NCI-H226 (cell line): ENCODE results near the gene PAF1.

Experiments
- DNase-seq: peaks from one replicate; pipeline ENCODE4 v3.0.0-alpha.2; 2015

Gene PAF1

DNA sequence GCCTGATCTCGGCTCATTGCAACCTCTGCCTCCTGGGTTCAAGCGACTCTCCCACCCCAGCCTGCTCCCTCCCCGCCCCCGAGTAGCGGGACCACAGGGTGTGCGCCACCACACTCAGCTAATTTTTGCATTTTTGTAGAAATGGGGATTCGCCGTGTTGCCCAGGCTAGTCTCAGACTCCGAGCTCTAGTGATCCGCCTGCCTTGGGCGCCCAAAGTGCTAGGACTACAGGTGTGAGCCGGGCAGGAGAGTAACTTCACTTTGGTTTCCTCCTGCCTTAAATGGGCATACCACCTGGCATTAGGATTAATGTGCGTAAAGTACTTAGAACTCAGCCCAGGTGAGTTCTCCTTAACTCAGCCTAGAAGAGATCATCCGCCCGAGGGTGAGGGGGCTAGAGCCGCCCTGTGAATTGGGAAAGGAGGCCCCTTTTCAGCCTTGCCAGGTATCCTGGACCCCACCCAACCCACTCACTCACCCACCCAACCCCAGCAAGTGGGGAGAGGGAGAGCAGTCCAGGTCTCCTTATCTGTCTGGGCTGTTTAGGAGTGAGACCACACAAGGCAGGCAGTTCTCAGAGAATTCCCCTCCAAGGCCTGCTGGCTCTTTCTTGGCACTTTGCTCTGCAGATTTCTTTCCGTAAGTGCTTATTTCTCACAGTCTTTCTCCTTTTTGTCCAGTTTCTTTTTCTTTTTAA lies 14.5 kb upstream of the PAF1 start:
- DNase-seq: no peak

DNA sequence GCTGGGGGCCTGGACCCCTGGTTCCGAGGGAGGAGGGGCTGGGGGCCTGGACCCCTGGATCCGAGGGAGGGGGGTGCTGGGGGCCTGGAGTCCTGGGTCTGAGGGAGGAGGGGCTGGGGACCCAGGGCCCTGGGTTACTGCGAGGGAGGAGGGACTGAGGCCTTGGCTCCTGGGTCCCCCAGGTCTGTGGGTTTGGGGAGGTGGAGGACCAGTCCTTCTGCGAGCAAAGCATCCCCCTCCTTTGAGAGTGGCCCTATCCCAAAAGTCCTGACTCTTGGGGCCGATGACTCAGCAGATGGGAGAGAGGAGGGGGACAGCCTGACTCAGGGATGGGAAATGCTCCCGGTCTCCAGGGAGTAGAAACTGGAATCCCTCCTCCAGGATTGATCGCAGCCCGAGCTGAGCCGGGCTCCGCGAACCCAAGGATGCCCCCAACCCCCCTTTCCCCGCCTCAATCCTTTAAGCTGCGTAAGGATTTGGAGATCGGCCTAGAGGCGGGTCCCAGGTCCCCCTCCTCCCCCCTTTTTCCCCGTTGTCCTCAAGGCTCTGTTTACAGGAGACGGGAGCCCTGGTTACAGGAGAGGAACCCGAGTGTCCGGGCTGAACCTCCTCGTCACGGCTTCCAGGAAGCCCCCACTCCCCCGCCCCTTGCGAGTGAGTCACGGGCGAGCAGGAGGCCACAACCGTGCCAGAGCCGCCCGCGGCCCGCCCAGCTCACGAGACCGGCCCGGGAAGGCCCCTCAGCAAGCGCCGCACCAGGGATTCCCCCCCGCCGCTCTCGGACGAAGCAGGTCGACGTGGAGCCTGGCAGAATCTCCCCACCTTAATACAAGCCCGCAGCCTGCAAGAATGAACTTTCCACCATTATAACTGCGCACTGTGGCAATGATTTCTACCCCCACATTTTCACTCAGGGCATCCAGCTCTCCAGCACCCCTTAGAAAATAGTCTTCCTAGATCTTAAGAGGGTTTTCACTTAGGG lies 12.7 kb upstream of the PAF1 start:
- peak; percentile 97 for DNase-seq

DNA sequence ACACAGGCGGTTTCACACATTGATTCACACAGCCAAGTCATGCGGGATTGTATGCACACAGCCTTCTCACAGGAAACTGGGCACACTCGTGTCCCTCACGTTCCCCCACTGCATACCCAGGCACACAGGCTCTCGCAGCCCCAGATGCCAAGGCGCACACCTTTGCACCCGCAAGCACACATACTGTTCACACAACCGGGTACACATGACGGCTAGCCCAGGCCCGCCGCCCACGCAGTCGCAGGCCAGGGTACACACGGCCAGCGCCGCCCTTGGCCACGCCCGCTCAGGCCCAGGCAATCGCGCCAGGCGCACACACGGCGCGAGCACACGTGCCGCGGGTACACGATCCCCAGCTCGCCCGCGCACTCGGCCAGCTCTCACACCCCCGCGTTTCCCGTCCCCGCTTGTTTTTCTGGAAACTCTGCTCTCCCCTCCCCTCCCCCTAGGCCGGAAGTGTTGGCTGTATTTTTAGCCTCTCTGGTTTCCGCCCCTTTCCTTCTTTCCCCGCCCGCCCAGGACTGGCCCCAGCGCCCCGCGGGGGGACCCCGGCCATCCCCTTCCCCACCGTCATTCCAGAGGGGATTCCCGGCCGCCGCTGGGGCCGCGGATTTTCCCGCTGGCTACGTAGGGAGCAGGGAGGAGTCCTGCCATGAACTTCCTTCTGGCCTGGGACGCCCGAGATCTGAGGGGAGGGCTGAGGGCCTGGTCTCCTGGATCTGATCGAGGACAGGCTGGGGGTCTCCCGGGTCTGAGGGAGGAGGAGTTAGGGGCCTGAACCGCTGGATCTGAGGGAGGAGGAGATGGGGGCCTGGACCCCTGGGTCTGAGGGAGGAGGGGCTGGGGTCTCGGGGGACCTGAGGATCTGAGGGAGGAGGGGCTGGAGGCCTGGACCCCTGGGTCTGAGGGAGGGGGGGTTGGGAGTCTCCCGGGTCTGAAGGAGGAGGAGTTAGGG lies 11.7 kb upstream of the PAF1 start:
- peak; percentile 77 for DNase-seq

DNA sequence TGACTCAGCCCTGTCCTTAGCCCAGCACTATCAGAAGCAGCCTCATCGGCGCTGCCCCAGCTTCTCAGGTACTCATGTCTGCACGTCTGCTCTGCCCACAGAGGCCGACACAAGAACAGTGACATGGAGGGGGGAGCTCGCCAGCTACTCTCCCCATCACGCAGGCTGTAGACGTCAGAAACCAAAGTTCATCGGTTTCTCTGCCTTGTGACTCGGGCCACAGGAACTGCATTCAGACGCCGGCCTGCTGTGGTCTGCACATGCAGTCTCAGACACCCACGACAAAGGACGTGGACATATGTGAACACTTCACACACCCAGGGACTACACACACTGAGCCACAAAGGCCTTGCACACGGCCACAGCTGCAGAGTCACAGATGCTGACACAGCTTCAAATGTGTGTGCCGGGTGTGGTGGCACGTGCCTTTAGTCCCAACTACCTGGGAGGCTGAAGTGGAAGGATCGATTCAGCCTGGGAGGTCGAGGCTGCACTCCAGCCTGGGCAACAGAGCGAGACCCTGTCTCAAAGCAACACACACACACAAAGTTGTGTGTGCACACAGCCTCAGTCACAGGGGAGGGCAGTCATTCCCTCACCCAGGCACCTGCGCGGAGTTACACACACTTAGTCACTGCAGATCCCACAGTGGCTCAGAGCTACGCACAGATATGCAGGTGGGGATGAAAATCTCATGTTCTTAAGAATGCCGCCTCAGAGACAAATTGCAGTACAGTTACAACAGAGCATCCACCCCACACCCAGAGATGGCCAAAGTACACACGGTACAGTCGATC lies 10.8 kb upstream of the PAF1 start:
- peak; percentile 51 for DNase-seq

DNA sequence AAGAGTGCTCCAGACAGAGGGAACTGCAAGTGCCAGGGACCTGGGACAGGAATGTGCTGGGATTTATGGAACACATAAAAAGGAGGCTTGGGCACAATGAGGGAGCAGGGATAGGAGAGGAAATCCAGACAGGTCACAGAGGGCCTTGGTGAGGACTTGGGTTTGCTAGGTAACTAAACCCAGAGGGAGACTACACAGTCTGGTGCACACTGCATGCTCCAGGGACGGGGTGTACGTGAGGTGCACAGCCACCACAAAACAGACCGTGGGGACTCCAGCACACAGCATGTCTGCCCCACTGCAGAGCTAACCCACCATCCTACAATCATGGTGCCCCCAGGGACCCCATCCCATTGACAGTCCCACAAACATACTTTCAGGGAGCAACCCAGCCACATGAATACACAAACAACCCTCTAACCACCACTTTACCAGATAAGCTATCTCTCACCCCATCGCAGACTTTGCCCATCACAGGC lies 10.2 kb upstream of the PAF1 start:
- DNase-seq: no peak

DNA sequence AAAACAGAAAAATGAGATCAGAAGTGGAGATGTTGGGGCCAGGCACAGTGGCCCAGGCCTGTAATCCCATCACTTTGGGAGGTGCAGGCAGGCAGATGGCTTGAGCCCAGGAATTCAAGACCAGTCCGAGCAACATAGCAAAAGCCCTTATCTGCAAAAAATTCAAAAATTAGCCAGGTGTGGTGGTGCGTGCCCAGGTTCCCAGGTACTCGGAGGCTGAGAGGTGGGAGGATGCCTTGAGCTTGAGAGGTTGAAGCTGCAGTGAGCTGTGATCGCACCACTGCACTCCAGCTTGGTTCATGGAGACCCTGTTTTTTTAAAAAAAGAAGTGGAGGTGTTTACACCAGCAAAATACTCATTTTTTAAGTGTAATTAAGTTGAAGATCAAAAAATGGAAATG lies 9.2 kb upstream of the PAF1 start:
- DNase-seq: no peak

DNA sequence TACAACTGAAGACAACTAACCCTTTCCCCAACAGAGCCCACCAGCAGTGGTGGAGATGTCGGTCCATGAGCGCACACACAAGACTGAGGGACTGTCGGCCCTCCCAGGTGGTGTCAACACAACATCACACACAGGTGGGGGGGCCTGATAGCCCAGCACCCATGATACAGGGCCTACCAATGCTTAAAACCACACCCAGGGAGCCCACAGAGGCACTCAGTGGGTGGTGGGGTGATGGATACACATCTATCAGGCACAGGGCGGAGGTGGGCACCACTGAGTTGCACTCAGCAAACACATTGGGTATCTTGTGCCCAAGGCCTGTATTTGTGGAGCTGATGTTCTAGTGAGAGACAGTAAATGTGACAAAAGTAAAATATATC lies 8.8 kb upstream of the PAF1 start:
- DNase-seq: no peak

DNA sequence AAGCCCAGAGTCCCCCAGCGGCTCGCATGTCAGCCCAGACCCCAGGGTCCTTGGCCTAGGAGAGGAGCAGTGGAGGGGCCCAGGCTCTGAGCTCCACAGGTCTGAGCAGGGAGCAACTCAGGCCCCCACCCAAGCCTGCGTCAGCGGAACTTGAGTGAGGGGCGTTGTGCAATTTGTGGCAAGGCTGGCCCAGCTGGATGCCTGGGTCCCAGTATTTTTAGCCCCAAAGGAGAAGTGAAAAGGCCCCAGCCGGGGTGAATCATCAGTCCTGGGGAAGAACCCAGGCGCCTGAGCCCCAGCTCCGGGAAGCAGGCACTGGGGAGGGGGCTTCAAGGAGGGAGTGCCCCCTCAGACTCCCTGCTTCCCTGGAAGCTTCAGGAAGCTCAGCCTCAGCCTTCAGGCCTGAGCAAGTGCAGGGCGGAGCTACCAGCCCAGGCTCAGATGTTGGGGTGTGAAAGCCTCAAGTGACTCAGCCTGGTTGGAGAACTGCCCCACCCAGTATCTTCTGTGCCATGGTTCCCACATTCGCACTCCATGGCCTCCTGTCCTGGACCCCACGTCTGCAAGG lies 7.5 kb upstream of the PAF1 start:
- peak; percentile 73 for DNase-seq

DNA sequence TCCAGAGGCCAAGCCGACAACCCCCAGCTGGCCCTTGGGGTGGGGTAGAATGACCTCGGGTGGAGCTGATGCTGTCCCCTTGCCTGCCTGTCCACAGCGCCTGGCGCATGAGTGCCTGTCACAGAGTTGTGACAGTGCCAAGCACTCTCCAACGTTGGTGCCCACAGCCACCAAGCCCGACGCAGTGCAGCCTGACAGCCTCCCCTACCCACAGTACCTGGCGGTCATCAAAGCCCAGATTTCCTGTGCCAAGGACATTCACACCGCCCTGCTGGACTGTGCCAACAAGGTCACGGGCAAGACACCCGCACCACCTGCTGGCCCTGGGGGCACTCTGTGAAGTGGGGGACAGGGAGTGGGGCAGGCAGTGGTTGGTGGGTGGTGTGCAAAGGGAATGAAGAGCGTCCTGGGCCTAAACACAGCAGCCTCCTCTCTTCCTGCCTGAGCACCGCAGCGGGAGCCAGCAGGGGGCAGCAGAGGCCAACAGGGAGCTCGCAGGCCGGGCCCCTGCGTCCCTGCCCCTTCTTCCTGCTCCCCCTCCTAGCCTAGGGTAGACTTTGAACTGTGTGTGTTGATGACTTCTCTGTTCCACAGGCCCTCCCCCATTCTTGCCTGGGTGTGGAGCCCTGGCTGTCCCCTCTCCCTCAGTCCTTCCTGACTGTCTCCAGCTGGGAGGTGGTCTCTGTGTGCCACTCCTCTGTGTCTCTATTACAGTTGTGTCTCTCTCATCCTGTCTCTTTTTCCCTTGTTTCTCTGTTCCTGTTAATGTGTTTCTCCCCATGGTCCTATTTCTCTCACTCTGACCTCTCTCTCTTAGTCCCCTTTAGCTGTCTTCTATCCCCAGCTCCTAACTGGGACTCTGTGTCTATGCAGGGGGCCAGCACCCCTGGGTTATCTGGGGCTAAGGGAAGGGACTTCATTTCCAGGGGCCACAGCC lies 6.7 kb upstream of the PAF1 start:
- DNase-seq: peak; percentile 67

DNA sequence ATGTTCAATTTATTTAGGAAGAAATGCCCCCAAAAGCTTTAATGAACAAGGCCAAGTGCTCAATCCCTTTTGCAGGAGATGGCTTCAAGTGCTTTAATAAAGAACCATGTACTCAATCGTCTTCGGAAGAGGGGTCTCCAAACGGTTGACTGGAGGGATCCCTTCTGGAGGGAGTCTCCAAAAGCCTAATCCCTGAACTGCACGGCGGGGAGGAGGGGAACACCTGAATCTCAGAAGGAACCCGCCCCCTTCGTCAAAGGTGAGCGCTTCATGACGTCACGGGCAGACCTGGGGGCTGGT lies 505 bp downstream of the PAF1 start:
- no peak for DNase-seq

DNA sequence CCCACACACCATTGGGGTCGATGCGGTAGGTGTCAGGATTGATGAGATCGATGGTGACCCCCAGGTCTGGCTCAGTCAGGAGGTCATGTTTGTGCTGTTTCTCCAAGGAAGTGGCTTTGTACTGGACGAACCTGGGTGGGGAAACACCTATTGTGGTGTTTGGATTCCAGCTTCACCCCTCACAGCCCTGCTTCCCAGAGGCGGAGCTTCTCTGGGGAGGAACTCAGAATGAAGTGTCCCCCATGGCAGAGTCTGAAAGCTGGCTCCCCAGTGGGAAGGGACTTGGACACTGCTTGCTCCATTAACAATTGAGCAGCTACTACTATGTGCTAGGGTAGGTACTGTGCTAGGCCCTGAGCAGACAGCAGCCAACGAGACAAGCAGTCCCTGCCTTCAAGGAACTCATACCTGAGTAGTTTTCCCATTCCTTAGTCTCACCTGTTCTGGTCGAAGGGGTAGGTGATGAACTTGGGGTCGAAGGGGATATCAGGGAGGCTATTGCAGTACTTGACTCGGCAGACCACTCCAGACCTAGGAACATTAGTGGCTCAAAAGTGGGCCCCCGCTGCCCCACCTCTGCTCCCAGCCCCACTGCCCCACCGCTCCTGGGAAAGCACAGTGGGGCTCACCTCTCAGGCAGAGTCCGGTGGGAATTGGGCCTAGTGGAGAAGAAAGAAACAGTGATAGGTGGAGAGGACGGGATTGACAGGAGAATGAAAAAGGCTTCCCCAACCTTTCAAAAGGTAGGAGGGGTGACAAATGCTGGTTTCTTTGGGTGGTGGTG lies 1.1 kb downstream of the PAF1 start:
- DNase-seq: no peak

DNA sequence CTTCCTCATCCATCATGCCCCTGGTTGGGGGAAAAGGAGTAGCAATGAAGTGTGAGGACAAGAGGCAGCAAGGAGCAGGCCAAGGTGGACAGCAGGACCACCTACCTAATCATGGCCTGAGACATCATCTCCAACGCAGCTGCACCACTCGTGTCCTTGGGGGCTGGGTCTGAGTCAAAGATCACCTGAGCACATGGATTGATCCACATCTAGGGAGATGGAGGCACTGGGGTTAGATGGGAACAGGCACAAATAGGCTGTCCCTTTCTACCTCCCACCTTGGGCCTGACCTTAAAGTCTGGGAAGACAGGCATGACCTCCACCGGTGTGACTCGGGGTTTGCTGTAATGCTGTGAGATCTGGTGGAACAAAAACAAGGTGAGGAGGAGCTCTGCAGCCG lies 2.2 kb downstream of the PAF1 start:
- DNase-seq: no peak

DNA sequence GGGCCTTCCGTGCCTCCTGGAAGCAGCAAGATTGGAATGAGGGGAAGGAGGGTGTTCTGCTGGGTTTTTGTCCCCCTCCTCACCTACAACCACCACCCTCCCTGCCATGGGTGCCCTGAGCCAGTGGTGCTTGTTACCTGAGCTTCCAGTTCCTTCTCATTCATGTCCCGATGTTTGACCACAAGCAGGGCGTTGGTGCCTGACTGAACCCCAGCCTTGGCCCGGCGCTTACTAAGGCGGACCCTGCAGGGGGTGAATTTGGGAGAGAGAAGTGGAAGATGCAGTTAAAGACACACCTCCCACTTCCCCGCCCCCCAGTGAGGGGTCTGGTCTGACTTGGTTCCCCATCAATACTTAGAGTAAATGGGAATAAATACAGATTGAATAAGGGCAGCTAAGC lies 4.3 kb downstream of the PAF1 start:
- DNase-seq: no peak

DNA sequence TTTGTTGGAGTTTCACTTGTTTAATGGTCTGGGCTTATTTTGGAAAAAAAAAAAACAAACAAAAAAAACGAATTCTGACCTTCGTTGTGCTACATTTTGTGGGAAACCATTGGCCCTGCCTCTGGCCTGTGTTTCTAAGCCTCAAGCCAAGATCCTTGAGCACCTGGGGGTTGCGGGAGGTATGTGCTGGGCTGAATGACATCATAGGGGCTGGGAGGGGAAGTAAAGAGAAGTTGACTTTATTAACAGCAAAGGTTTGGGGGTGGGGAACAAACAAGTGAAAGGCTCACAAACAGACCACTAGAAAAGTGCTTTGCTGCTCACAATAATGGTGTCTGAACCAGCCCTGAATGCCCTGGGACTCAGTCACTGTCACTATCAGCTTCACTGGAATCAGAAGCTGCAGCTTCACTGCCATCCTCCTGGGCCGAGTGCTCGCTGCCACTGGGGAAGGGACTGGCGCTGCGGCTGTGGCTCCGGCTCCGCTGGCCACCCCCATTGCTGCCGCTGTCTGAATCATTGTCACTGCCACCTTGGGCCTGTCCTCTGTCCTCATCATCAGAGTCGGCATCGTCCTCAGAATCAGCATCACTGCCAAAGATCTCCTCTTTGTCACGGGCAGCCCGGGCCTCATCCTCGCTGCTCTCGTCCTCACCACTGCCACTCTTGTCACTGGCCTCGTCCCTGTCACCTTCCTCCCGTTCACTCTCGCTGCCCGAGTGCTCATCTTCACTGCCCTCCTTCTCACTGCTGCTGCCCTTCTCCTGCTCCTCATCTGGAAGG lies 5.1 kb downstream of the PAF1 start:
- no peak for DNase-seq

DNA sequence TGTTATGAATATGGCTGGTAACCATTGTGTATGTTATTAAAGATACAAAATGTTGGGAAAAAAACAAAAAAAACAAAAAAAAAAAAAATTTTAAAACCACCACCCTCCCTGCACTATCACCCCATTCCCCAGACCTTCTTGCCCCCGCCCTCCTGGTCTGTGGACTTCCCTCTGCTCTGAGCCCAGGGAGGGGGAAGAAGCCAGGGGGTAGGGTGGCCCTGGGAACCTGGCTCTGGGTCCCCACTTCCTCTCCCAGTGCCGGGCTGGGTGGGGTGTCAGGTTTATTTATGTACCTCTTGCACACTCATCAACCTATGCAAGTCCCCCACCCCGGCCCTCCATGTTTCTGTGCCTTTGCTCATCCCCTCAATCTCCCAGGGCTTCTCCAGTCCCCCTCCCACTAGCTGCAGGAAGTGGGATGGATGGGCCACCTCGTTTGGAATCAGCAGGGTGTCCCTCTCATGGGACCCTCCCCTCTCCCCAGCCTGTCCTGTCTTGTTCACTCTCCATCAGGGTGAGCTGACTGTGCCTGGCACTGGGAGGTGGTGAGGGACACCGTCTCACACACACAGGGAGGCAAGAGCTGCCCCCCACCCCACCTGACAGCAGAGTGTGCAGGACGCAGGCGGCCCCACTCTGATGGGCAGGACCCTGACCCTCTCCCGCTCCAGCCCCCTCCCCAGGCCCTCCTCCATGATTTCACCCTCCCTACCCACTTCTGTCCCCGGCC lies 5.9 kb downstream of the PAF1 start:
- DNase-seq: no peak

DNA sequence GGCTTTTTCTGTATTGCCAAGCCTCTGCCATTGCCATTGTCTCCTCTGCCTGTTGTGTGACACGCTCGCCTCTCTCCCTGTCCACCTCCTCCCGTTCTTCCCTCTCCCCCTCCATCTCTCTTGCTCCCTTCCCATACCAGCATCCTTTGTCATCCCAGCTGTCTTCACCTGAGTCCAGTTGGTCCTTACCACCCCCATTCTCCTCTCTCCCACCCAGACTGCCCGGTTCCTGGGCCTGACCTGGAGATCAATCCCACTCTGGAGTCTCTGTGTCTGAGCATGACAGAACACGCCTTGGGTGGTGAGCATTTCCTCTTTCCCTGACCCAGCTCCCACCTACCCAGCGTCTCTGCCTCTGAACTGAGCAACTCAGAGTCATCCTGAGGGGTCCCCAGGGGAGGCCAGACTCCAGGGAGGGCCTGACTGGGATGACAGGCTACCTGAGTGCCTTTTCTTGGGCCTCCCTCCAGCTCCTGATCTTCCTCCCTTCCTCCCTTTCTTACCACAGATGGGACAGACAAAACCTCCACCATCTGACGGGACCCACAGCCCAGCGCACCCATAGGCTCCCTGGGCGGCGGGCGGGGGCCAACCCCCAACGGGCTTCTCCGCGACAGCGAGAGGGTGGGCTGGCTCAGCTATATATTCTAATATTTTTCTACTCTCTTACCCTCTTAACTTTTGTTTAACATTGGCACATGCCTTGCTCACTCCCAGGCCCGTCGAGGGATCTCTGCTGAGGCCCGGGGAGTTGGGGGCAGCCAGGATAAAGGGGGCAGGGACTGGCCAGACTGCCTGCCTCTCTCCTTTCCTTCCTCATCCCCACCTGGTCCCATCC lies 7.7 kb downstream of the PAF1 start:
- DNase-seq: no peak

DNA sequence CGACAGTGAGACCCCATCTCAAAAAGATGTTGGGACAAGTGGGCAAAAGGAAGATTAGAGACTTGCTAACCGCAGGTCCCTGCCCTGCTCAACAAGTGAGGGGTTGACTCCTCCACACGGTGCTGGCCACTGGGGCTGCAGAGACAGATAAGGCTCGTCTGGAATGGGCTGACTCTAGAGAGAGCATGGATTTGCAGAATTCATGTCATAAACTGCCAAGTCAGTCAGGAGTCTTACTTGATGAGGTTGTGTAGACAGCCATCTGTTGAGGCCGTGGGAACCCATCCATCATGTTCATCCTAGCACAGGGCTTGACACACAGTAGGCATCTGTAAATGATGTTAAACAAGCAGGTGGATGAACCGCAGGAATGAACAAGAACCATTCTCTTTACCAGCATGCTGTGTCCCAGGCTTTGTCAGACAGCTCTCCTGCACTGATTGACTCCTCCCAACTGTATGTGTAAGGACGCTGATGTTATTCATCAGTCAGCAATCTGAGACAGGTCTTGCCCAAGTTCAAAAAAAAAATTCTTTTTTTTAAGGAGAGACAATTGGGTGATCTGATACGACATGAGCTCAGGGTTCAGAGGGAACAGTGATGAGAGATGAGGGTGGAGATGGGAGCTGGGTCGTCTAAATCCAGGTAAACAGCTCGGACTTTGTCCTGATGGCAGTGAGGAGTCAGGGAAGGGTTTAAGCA lies 8.8 kb downstream of the PAF1 start:
- peak; percentile 22 for DNase-seq
